GM12873 (cell line): ENCODE data around the gene GALNT5.

Experiments
- CTCF ChIP-seq: IDR thresholded peaks from 2 replicates; pipeline ENCODE4 v1.5.1; 2012; ENCODE audit warnings: low read depth, mild to moderate bottlenecking, moderate library complexity, low read length, control low read depth; ENCODE audit not compliant: insufficient read depth; ENCODE audit errors: missing control alignments

GALNT5 gene

GRCh38 chr2:157363612-157364101, 106.2 kb downstream of the GALNT5 start:
- no peak for TF ChIP-seq CTCF
